Suprapubic skin (tissue), 4 donors: ENCODE results near the gene NAGLU. TPM values are rescaled to one million over a fixed set of nuclear protein-coding genes. Genes with fewer than 3 reads are reported as not detected.
A peak's percentile ranks its signal among the peaks of the same experiment; 100 is the strongest.

ENCODE experiments used
- DNase-seq, 2 donors: peaks; one replicate each; pipeline ENCODE4 v3.0.0-alpha.2; 2019; ENCODE audit warnings: low spot score in 2 of 2
- H3K27ac ChIP-seq: fragments of 200-600 bp; sonication (generic); one replicate; pipeline ENCODE4 v1.5.1; 2019
- H3K27me3 ChIP-seq: fragments of 200-600 bp; sonication (generic); one replicate; pipeline ENCODE4 v1.5.1; 2019
- H3K36me3 ChIP-seq: fragments of 200-600 bp; sonication (generic); one replicate; pipeline ENCODE4 v1.5.1; 2019
- H3K4me1 ChIP-seq: fragments of 200-600 bp; sonication (generic); one replicate; pipeline ENCODE4 v1.5.1; 2019
- H3K4me3 ChIP-seq: fragments of 200-600 bp; sonication (generic); one replicate; pipeline ENCODE4 v1.5.1; 2019; ENCODE audit warnings: mild to moderate bottlenecking
- H3K9me3 ChIP-seq: fragments of 200-600 bp; sonication (generic); one replicate; pipeline ENCODE4 v1.5.1; 2019
- EP300 ChIP-seq: sonication (generic); formaldehyde crosslinking; IDR thresholded peaks from one replicate; pipeline ENCODE4 v1.6.1; 2017; ENCODE audit warnings: antibody characterized with exemption
- POLR2A ChIP-seq, 2 donors: fragments of 450-650 bp; IDR thresholded peaks; one replicate each; pipeline ENCODE4 v1.6.1; 2017; ENCODE audit warnings: antibody characterized with exemption in 2 of 2, mild to moderate bottlenecking in 2 of 2, moderate library complexity in 2 of 2
- POLR2AphosphoS5 ChIP-seq, 3 donors: sonication (generic); formaldehyde crosslinking; IDR thresholded peaks; one replicate each; pipeline ENCODE4 v1.6.1; 2017; ENCODE audit warnings: antibody characterized with exemption in 3 of 3
- WGBS: methylation state at CpG from one replicate; pipeline ENCODE4 v1.1.5; 2018; 5-methylcytosine and 5-hydroxymethylcytosine counted together
- total RNA-seq, 4 donors: library from RNA; depleted of rRNA; stranded (reverse); fragments of >200 nt; gene quantifications; one replicate each; pipeline ENCODE4 v1.1.0, GENCODE V29; 2016
- TF ChIP-seq, protein P1 (sequence below), 2 donors: fragments of 200-600 bp in 1 of 2; fragments of 450-650 bp in 1 of 2; sonication (generic) in 1 of 2; IDR thresholded peaks; one replicate each; pipeline ENCODE4 v1.5.1; 2016 to 2019; ENCODE audit warnings: antibody characterized with exemption in 2 of 2, mild to moderate bottlenecking in 1 of 2, moderate library complexity in 1 of 2

Gene NAGLU
- total RNA-seq, 4 donors from 2014 or later = 19.8 to 40.1 (median 30.4) TPM

DNA sequence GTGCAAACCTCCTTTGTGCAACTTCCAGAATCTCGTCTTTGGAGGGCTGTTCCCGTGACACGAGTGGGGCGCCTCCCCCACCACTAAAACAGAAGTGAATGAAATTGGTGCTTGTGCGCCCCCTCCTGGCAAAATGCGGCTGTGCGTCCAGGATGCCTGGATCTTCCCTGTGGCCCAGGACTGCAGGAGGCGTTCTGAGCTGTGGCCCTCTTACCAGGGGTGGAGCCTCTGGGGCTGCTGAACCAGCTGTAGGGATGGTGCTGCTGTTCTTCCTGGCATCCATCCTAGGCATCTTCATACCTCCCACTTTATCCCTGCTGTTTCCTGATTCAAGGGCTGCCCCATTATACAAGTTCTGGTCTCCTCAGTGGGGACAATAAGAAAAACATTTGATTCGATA is 18.5 kb upstream of the NAGLU start:
- WGBS = 10% methylated on average over 9 of the region's 9 CpGs
- peak; percentile 94 to 95 for DNase-seq
- Histone ChIP-seq H3K4me3 (no peak overlapping the region), H3K4me1 (peaks cover 58% of the 10 kb centered on the region), H3K9me3 (no peaks in the 10 kb centered on the region), H3K27me3 (no peaks in the 10 kb centered on the region), H3K36me3 (peaks cover 44% of the 10 kb centered on the region), H3K27ac (peak overlapping the region; percentile 87)
- TF ChIP-seq, protein P1, sequence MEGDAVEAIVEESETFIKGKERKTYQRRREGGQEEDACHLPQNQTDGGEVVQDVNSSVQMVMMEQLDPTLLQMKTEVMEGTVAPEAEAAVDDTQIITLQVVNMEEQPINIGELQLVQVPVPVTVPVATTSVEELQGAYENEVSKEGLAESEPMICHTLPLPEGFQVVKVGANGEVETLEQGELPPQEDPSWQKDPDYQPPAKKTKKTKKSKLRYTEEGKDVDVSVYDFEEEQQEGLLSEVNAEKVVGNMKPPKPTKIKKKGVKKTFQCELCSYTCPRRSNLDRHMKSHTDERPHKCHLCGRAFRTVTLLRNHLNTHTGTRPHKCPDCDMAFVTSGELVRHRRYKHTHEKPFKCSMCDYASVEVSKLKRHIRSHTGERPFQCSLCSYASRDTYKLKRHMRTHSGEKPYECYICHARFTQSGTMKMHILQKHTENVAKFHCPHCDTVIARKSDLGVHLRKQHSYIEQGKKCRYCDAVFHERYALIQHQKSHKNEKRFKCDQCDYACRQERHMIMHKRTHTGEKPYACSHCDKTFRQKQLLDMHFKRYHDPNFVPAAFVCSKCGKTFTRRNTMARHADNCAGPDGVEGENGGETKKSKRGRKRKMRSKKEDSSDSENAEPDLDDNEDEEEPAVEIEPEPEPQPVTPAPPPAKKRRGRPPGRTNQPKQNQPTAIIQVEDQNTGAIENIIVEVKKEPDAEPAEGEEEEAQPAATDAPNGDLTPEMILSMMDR (IDR thresholded peaks at IDR 0.05) = peak; percentile 87 to 91
- TF ChIP-seq EP300 = no peak

DNA sequence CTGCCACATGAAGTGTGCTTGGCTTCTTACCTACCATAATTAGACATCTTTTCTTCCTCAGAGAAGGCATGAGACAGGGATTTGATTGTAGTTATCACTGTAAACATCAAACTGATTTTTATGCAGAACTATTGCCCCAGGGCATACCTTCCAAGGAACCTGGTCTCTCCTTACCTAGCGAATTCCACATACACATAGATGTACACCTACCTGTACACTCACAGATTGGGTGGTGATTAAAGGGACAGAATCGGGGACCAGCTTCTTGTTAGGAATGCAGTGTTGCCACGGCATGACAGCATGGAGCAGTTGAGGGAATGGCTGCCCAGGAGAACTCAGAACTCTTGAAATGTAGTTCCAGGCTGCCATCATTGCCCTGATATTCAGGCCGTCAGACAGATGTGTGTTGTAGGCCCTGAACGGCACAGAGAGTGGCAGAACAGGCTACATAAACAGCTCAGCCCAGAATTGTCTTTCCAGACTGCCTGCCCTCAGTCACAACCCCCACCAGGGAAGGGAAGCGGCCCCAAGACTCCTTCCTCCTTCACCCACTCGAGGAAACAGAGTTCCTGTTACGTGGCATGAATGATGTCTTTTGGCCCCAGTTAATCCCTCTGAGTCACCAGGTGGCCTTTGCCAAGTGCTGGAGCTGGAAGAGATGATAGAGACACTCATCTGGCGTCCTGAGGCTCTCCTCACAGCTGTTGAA is 17.8 kb upstream of the NAGLU start:
- no peaks in the 10 kb centered on the region for H3K9me3 ChIP-seq
- no peak overlapping the region for H3K4me3 ChIP-seq
- peak overlapping the region; percentile 87 for H3K27ac ChIP-seq
- peaks cover 59% of the 10 kb centered on the region for H3K4me1 ChIP-seq
- peak; percentile 90 to 91 for DNase-seq
- peaks cover 50% of the 10 kb centered on the region for H3K36me3 ChIP-seq
- TF ChIP-seq POLR2AphosphoS5 (IDR thresholded peaks at IDR 0.05) = peak in 1 of 3 donors; percentile 5
- TF ChIP-seq POLR2A (IDR thresholded peaks at IDR 0.05) = no peak
- no peak for TF ChIP-seq EP300
- TF ChIP-seq, protein P1 (IDR thresholded peaks at IDR 0.05) = no peak
- H3K27me3 ChIP-seq = no peaks in the 10 kb centered on the region
- 15% methylated on average over 9 of the region's 9 CpGs for WGBS

DNA sequence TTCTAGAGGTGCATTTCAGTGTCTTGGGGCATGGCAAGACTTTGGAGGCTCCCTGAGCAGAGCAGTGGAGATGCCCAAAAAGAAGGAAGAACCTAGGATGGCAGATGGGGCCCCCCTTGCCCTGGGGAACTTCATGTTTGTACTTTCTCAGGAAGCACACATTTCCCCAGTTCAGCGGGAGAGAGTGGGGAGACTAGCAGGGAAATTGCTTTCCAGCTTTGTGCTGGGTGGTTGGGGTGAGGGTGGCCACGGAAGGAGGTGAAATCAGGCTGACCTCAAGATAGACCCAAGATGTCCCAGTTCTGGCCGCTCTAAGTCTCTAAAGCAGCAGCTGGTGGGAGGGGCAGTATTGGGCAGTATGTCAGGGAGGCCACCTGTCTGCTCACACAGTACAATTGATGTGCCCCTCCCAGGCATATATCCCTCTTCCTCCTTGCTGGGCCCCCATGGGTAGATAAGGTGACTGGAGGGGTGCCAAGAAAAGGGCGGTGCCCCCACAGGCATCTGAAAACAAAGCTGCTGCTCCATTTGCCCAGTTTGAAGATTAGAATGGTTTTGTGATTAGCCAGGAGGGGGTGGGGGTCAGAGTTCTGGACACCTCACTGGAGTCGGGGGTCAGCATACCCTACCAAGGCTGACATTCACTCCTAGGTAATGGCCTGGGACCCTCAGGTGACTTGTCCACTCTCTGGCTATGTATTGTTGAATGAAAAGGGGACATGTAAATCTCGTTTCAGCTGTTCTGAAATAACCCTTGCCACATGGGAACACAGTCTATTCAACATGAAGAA is 17.1 kb upstream of the NAGLU start:
- no peak overlapping the region for H3K4me3 ChIP-seq
- WGBS = 53% methylated on average over 6 of the region's 6 CpGs
- no peaks in the 10 kb centered on the region for H3K9me3 ChIP-seq
- TF ChIP-seq POLR2A (IDR thresholded peaks at IDR 0.05) (no peak), EP300 (no peak), POLR2AphosphoS5 (IDR thresholded peaks at IDR 0.05) (no peak)
- TF ChIP-seq, protein P1 (IDR thresholded peaks at IDR 0.05) = no peak
- H3K27ac ChIP-seq = peak overlapping the region; percentile 87
- H3K4me1 ChIP-seq = peaks cover 59% of the 10 kb centered on the region
- H3K27me3 ChIP-seq = no peaks in the 10 kb centered on the region
- peaks cover 46% of the 10 kb centered on the region for H3K36me3 ChIP-seq
- DNase-seq = no peak

DNA sequence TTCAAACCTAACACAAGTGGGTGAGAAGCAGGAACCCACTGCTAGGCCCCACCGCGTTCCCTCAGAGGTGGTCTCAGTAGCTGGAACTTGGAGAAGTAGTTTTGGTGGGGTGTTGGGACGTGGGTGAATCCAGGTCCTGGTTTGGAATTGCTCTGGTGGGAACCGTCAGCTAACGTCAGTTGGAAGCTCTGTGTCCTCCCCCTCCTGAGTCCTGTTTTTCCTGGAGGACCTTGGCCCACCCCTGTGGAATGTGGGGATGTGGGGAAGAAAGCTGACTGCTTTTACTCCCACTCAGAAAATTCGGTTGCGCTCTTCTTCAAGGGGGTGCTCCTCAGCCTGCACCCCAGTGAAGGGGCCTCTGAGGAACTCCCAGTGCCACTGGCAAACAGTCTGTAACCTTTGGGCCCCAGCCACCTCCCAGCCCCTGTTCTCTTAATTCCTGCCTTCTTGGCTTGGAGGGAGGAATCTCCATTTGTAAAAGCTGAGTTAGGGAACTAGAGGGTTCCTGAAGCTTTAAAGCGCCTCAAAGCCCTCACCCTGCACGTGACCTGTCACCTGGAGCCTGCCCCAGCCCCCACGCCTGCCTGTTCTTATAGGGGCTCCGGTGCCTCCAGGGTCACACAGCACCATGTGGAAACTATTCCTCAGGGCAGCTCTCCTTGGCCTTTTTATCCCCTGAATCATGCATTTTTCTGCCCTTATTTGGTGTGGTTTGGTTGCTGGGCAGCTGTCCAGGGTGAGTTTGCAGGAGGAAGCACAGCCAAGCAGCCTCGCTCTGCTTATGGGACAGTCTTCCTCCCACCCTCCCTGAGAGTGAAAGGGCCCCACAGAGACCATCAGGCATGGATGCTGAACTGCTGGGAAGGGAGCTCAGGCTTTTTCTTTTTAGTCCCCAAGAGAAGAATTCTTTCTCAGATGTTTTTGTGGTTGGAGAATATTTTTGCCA is 16.2 kb upstream of the NAGLU start:
- Histone ChIP-seq H3K36me3 (peaks cover 38% of the 10 kb centered on the region), H3K9me3 (no peaks in the 10 kb centered on the region), H3K27ac (peak overlapping the region; percentile 87), H3K4me1 (peaks cover 60% of the 10 kb centered on the region), H3K27me3 (no peaks in the 10 kb centered on the region), H3K4me3 (no peak overlapping the region)
- peak in 2 of 3 donors; percentile 17 to 50 for TF ChIP-seq POLR2AphosphoS5 (IDR thresholded peaks at IDR 0.05)
- TF ChIP-seq POLR2A (IDR thresholded peaks at IDR 0.05) = no peak
- TF ChIP-seq EP300 = no peak
- WGBS = 46% methylated on average over 12 of the region's 12 CpGs
- DNase-seq = peak; percentile 93 to 94

DNA sequence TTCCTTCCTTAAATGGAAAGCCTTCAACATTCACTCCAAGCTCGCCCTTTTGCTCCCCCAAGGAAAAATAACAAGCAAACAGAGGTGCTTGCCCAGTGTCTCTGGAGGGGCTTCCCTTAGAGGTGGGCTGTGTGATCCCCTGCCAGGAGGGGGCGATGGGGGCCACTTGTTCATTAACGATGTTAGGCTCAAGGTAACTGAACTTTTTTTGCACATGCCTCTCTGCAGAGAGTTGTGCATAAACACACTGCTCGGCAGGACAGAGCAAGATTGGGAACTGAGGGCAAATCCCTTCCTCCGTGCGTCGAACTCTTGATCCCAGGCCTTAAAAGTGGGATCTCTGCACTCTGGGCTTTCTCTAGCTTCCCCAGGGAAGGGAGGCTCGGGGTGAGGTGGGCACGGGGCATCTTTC is 15.5 kb upstream of the NAGLU start:
- TF ChIP-seq, protein P1 (IDR thresholded peaks at IDR 0.05) = no peak
- TF ChIP-seq POLR2AphosphoS5 (IDR thresholded peaks at IDR 0.05) (no peak), EP300 (no peak), POLR2A (IDR thresholded peaks at IDR 0.05) (no peak)
- H3K4me3 ChIP-seq = no peak overlapping the region
- peaks cover 30% of the 10 kb centered on the region for H3K36me3 ChIP-seq
- H3K27ac ChIP-seq = peak overlapping the region; percentile 87
- peaks cover 63% of the 10 kb centered on the region for H3K4me1 ChIP-seq
- no peaks in the 10 kb centered on the region for H3K27me3 ChIP-seq
- no peaks in the 10 kb centered on the region for H3K9me3 ChIP-seq
- DNase-seq = no peak
- WGBS = 44% methylated on average over 9 of the region's 9 CpGs
